ENCODE results near the gene FJX1.
"Not testable (repeated sequence)": the region's sequence is repeated elsewhere in the genome, so short reads cannot be mapped to it uniquely, and the experiment has no call there.

Gene FJX1

DNA sequence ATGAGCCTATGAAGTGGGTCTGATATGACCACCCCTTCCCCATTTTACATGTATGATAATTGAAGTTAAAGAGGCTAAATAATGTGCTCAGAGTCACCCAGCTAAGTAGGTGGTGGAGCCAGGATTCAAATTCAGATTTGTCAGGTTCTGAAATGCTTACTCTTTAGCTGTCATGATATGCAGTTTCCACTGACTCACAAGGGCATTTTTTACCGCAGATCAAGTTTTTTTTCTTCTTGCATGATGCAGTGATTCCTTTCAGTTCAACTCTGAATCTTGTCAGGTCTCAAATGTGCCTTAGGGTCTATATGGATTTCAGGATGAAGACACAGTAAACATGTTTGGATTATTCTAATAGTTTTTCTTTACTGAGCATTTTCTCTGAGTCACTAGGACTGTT is 31.7 kb downstream of the FJX1 start:
- H3K4me3 ChIP-seq (ENCODE audit: low read depth, low read length): no peak overlapping the region
- no peak for TF ChIP-seq CTCF (IDR thresholded peaks at IDR 0.05; ENCODE audit: low read depth, low read length, missing control alignments)
- in situ Hi-C loops (cut with HindIII; ENCODE audit: low sequenced_read_pairs): no loop called here
- DNase-seq (ENCODE audit: low read depth): no peak

GRCh38 chr11:35650467-35650866 is 32.2 kb downstream of the FJX1 start:
- in situ Hi-C loops (cut with HindIII; ENCODE audit: low sequenced_read_pairs): no loop called here
- no peak for DNase-seq (ENCODE audit: low read depth)
- no peak for TF ChIP-seq CTCF (IDR thresholded peaks at IDR 0.05; ENCODE audit: low read depth, low read length, missing control alignments)
- no peak overlapping the region for H3K4me3 ChIP-seq (ENCODE audit: low read depth, low read length)

- H3K4me3 ChIP-seq (ENCODE audit: low read depth, low read length): no peak overlapping the region
- no peak for TF ChIP-seq CTCF (IDR thresholded peaks at IDR 0.05; ENCODE audit: low read depth, low read length, missing control alignments)
- in situ Hi-C loops (cut with HindIII; ENCODE audit: low sequenced_read_pairs): no loop called here
- DNase-seq (ENCODE audit: low read depth): no peak
Measured at GRCh38 chr11:35651263-35651662, 33.0 kb downstream of the FJX1 start.

- H3K4me3 ChIP-seq (ENCODE audit: low read depth, low read length); in situ Hi-C loops (cut with HindIII; ENCODE audit: low sequenced_read_pairs); DNase-seq (ENCODE audit: low read depth): not testable (repeated sequence)
Measured at GRCh38 chr11:35652786-35653185, 34.5 kb downstream of the FJX1 start.

GRCh38 chr11:35654711-35655110 is 36.5 kb downstream of the FJX1 start:
- in situ Hi-C loops (cut with HindIII; ENCODE audit: low sequenced_read_pairs): no loop called here
- DNase-seq (ENCODE audit: low read depth): no peak
- no peak overlapping the region for H3K4me3 ChIP-seq (ENCODE audit: low read depth, low read length)
- TF ChIP-seq CTCF (IDR thresholded peaks at IDR 0.05; ENCODE audit: low read depth, low read length, missing control alignments): no peak

DNA sequence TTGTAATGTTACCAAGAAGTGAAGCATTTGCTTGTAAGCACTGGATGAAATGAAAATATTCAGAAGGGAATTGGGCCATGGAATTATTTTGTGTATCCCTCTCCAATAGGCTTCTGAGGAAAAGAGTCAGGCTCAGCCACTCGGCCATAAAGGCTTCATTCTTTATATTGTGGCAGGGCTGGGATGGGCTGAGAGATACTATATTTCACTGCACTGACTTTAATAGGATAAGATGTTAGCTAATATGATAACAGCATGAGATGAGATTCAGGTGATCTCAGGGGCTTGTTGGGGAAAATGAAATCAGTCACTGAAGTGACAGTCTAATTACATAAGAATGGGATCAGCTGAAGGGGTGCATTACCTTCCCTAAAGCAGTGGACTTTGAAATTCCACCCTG is 37.0 kb downstream of the FJX1 start:
- in situ Hi-C loops (cut with HindIII; ENCODE audit: low sequenced_read_pairs): no loop called here
- no peak for DNase-seq (ENCODE audit: low read depth)
- no peak for TF ChIP-seq CTCF (IDR thresholded peaks at IDR 0.05; ENCODE audit: low read depth, low read length, missing control alignments)
- no peak overlapping the region for H3K4me3 ChIP-seq (ENCODE audit: low read depth, low read length)

DNA sequence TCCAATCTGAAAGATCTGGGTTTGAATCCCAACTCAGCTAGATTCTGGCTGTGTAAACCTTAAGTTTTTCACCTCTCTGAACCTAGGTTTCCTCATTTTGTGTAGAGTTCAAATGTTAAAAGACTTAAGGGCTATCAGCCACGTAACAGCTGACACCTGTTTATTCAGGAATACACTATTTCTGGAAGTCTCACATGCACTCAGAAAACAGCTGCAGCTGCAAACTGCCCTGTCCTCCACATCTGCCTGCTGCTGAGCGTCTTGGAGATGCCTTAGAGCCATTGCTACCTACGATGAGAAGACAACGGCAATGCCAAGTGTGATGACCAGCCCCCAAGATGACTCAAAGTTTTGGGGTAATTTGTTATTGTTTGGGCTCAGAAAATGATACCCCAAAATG is 37.6 kb downstream of the FJX1 start:
- DNase-seq (ENCODE audit: low read depth): no peak
- TF ChIP-seq CTCF (IDR thresholded peaks at IDR 0.05; ENCODE audit: low read depth, low read length, missing control alignments): no peak
- in situ Hi-C loops (cut with HindIII; ENCODE audit: low sequenced_read_pairs): no loop called here
- H3K4me3 ChIP-seq (ENCODE audit: low read depth, low read length): no peak overlapping the region
